SU-DHL-6 (cell line): ENCODE data around the gene CCR5AS.

Source experiments
- EZH2phosphoT487 ChIP-seq: fragments of 200-600 bp; sonication (generic), shearing (Covaris generic); conservative IDR thresholded peaks from 2 replicates; pipeline ENCODE4 v1.6.1; 2018; ENCODE audit warnings: mild to moderate bottlenecking, antibody characterized with exemption, low read length, moderate library complexity, mixed read lengths
- TF ChIP-seq, protein P1 (sequence below): fragments of 200-600 bp; sonication (generic); IDR thresholded peaks from one replicate; pipeline ENCODE4 v1.5.1; 2017; ENCODE audit warnings: antibody characterized with exemption, mild to moderate bottlenecking, low read length, moderate library complexity; ENCODE audit not compliant: insufficient read depth, poor library complexity, severe bottlenecking

DNA sequence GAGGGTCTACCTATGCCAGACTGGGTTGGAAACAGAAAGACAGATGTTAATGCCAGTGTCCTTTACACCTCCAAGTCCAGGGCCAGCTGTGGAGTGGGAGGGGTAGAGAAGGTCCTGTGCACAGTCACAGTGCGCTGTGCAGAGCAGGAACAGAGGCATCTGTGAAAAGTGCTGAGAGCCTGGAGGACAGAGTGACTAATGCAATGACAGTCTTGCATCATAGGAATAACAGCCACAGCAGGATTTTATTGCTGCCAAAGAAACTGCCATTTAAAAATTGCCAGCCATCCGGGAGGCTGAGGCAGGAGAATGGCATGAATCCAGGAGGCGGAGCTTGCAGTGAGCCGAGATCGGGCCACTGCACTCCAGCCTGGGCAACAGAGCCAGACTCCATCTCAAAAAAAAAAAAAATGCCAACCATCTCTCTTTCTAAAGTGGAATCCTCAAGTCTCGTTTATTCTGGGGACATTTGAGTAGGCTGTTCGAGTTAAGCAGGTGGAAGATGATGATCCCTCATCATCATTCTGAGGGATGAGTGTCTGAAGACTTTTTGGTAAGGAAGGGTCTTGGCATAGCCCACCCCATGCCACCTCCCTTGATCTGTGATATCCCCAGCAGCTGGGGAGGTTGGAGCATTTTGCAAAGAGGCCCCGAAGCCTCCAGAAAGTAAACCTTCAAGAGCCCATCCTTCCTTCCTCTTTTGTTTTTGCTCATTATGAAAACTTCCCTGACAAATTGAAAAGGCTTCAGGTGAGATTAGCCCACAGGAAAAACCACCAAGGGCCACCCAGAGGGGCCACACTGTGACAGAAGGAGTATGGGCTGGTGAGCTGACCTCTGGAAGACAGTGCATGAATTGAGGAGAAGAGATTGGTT lies 45.2 kb downstream of the CCR5AS start:
- TF ChIP-seq, protein P1, sequence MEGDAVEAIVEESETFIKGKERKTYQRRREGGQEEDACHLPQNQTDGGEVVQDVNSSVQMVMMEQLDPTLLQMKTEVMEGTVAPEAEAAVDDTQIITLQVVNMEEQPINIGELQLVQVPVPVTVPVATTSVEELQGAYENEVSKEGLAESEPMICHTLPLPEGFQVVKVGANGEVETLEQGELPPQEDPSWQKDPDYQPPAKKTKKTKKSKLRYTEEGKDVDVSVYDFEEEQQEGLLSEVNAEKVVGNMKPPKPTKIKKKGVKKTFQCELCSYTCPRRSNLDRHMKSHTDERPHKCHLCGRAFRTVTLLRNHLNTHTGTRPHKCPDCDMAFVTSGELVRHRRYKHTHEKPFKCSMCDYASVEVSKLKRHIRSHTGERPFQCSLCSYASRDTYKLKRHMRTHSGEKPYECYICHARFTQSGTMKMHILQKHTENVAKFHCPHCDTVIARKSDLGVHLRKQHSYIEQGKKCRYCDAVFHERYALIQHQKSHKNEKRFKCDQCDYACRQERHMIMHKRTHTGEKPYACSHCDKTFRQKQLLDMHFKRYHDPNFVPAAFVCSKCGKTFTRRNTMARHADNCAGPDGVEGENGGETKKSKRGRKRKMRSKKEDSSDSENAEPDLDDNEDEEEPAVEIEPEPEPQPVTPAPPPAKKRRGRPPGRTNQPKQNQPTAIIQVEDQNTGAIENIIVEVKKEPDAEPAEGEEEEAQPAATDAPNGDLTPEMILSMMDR: no peak
- no peak for TF ChIP-seq EZH2phosphoT487
